Activated CD4-positive, CD25-positive, alpha-beta regulatory T cell (primary cell): ENCODE results near the gene ARRDC5.
"Not testable (repeated sequence)": the region's sequence is repeated elsewhere in the genome, so short reads cannot be mapped to it uniquely, and the experiment has no call there.

Experiments
- DNase-seq, 4 experiments: peaks; one replicate each; lab custom pipeline; 2025; lab: John Stamatoyannopoulos, UW

Gene ARRDC5

GRCh38 chr19:4902796-4903195, at the start of gene ARRDC5:
ARRDC5 (minus strand) TSS chr19:4902896; CDS start chr19:4902825, 71 bp downstream.
- DNase-seq: no peak

- DNase-seq: no peak
Measured at GRCh38 chr19:4951656-4952055, 49.0 kb upstream of the ARRDC5 start.

- not testable (repeated sequence) for DNase-seq
Measured at GRCh38 chr19:4950650-4951049, 48.0 kb upstream of the ARRDC5 start.

- DNase-seq: not testable (repeated sequence)
Measured at GRCh38 chr19:4941638-4942169, 39.0 kb upstream of the ARRDC5 start.

- no peak for DNase-seq
Measured at GRCh38 chr19:4939466-4939865, 36.8 kb upstream of the ARRDC5 start.

DNA sequence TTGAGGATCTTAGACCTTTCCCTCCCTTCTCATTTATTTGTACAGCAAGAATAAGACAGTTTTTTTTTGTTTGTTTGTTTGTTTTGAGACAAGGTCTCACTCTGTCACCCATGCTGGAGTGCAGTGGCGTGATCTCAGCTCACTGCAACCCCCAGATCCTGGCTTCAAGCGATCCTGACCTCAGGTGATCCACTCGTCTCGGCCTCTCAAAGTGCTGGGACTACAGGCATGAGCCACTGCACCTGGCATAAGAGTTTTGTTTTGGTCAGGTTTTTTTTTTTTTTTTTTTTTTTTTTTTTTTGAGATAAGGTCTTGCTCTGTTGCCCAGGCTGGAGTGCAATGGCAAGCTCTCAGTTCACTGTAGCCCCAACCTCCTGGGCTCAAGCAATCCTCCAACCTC, 35.8 kb upstream of the ARRDC5 start:
- DNase-seq: not testable (repeated sequence)

- DNase-seq: no peak
Measured at GRCh38 chr19:4937060-4937459, 34.4 kb upstream of the ARRDC5 start.

- DNase-seq: no peak
Measured at GRCh38 chr19:4935444-4935843, 32.7 kb upstream of the ARRDC5 start.

DNA sequence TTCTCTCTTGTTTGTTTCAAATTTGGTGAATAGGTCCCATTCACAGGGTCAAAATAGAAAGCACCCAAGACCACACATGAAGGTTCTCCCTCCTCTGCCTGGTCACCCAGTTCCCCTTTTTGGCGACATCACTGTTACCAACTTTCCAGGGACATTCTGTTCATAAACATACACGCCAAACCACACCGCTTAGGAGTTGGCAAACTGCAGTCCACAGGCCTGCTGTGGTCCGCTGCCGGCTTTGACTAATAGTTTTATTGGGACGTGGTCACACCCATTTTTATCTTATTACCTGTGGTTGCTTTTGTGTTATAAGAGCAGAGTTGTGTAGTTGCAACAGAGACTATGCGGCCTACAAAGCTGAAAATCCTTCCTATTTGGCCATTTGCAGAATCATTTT, 30.8 kb upstream of the ARRDC5 start:
- DNase-seq: no peak

DNA sequence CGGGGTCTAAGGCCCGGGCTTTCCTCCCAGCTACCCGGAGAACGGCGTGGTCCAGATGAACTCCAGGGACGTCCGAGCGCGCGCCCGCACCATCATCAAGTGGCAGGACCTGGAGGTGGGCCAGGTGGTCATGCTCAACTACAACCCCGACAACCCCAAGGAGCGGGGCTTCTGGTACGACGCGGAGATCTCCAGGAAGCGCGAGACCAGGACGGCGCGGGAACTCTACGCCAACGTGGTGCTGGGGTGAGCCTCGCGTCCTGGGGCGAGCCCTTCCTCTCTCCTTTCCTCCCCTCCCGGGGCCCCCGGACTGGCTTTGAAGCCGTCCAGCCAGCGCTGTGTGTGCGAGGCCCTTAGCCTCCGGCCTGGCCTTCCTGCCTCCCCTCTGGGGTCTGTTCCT, 30.0 kb upstream of the ARRDC5 start:
- DNase-seq: no peak

DNA sequence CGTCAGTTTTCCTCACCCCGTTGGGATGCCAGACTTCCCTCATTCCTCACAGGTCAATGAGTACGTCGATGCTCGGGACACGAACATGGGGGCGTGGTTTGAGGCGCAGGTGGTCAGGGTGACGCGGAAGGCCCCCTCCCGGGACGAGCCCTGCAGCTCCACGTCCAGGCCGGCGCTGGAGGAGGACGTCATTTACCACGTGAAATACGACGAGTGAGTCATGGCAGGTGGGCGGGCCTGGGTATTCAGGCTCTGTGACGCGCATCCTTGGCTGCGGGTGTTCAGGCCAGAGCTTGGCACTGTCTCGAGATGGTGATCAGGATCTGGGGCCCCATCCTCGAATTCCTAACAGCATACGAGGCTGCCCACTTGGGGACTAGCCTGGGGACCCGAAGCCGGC, 28.0 kb upstream of the ARRDC5 start:
- DNase-seq: no peak

GRCh38 chr19:4929186-4929585, 26.5 kb upstream of the ARRDC5 start:
- no peak for DNase-seq

DNA sequence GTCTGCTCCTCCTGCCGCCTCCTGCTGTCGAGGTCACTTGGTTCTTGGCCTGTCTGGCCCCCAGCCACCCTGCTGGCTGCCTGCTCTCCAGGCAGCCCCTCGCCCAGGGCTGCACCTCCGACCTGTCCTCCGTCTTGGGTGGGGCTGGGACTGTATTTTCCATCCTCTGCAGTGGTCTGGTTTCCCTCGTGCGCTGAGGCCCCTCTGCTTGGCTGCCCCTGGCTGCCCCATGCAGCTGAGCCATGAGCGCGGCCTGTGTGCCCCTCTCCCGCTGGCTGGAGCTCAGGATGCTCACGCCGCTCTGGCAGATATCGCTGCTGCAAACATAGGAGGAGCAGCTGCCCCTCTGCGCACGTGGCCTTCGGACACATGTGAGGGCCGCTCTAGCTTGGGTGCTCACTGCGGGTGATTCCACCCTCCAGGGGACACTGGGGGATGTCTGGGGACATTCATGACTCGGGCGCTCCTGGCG, 20.6 kb upstream of the ARRDC5 start:
- no peak for DNase-seq

GRCh38 chr19:4922530-4923275, 20.0 kb upstream of the ARRDC5 start:
- DNase-seq: no peak

DNA sequence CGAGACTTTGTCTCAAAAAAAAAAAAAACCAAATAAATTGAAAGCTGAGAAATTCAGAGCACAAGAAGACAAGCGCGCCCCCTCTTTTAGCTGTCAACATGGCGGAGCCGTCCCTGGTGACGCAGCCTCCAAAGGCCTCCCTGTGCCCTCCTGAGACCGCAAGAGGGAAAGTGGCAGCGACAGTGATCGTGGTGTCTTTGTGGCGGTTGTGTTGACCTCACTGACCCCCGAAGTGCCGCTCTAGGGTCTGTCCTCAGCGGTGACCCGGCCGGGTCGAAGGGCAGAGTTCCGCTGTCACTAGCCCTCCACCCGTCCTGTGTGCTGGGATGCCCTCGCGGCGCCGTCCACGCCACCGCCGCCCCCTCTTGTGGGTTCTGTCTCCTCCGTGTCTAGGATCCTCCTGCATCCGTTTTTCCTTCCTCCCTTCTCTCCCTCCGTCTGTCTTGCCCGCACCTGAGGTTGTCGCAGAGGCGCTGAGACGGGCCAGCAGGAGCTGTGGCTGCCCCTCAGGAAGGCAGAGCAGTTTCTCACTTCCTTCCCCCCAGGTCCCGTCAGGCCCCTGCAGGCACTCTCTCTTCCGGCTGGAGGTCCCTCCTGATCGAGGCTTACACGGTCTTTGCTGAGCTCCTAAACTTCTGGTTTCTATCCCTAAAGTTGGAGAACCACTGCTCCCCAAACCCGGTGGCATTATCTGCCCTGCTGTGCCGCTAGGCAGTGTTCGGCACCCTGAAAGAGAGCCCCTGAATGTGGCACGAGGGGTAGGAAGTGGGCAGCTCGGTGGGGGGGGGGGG, 13.8 kb upstream of the ARRDC5 start:
- DNase-seq: peak in 2 of 4 experiments; percentile 17 to 34

GRCh38 chr19:4914736-4915501, 12.2 kb upstream of the ARRDC5 start:
- peak; percentile 33 to 77 (median 58) for DNase-seq

DNA sequence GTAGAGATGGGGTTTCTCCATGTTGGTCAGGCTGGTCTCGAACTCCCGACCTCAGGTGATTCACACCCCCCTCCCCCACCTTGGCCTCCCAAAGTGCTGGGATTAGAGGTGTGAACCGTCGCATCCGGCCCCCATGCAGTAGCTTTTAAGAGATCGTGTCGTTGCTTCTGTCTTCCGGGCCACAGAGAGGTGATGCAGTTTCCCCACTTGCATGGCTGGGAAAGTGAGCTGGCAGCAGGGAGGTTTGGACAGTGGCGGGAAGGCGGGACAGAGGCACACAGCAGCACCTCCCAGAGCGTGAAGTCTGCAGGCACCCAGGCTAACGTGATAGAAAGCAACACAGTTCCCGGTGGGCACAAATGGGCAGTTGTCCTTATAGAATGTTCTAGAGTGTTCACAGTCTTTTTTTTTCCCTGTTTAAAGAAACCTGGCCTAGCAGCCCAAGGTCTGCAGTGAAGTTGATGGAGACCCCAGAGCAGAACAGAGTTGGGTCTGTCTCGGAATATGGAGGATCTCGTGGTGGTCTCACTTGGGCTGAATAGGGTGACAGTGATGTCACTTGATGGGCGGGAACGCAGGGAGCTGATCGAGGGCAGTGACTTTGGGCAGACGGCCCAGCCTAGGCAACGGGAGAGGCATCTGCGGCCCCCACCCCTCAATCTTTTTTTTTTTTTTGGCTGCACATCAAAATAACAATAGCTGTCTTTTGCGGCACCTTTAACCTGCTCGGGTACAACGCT, 11.5 kb upstream of the ARRDC5 start:
- DNase-seq: no peak

GRCh38 chr19:4911786-4912672, 9.3 kb upstream of the ARRDC5 start:
- peak; percentile 34 to 45 (median 42) for DNase-seq

DNA sequence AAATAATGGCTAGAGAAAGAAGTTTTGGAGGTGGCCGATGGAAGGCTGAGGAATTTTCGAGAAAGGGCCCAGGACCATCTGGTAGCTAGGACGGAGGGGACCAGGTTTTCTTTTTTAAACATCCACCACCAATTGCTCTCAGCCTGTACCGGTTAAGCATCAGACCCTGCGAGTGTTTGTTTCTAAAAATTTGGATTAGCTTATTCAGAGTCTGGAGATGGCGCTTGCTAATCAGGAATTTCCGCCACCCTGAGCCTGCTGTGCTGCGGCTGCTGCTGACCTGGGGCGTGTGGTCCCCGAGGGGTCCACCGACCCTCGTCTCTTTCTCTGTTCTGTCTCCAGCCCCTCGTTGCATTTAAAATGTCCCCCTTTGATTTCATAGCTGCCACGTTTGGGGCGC, 8.6 kb upstream of the ARRDC5 start:
- no peak for DNase-seq

GRCh38 chr19:4910594-4911281, 8.0 kb upstream of the ARRDC5 start:
- DNase-seq: no peak
